ENCODE results near the gene CNTN6. TPM values are rescaled to one million over a fixed set of nuclear protein-coding genes. Genes with fewer than 3 reads are reported as not detected.

Gene CNTN6
- total RNA-seq, 1 experiment from 2014 or later: not detected

DNA sequence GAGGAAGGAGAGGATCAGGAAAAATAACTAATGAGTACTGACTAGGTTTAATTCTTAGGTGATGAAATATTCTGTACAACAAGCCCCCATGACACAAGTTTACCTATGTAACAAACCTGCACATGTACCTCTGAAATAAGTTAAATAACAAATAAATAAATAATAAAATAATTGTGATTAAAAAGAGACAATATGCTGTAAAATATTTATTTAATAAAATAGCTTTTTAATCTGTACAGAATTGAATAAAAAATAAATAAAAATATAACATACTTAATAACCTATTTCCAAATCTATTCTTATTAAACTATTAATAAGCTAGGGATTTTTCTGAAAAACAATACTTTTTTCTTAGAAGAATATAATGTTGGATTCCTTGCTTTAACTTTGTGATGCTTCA lies 355.6 kb downstream of the CNTN6 start:
- CTCF ChIA-PET: no interaction called here
- Histone ChIP-seq H3K27ac (ENCODE audit: low read depth, low read length) (no peak overlapping the region), H3K4me3 (replicated peaks in 1 of 2; ENCODE audit: low read depth in 1 of 2, low read length in 2 of 2) (no peak overlapping the region), H3K79me2 (ENCODE audit: insufficient read depth, low read length) (no peaks in the 10 kb centered on the region), H3K9ac (ENCODE audit: low read length) (no peak overlapping the region), H2AFZ (ENCODE audit: low read depth, low read length, poor library complexity, severe bottlenecking) (no peak overlapping the region), H3K9me2 (ENCODE audit: insufficient read depth) (no peaks in the 10 kb centered on the region), H3K9me3 (ENCODE audit: control insufficient read depth in 1 of 2, insufficient read depth in 1 of 2, low read depth in 1 of 2, low read length in 2 of 2) (peaks cover 4 to 29% of the 10 kb centered on the region in 2 experiments; a peak in 3 of 4 replicates), H3K27me3 (ENCODE audit: insufficient read depth, low read length) (no peaks in the 10 kb centered on the region), H3K4me2 (ENCODE audit: low read length) (no peak overlapping the region), H3K4me1 (ENCODE audit: control insufficient read depth in 1 of 2, insufficient read depth in 2 of 2, low read length in 2 of 2) (no peaks in the 10 kb centered on the region), H3K36me3 (ENCODE audit: control insufficient read depth in 1 of 2, insufficient read depth in 2 of 2, low read length in 2 of 2) (no peaks in the 10 kb centered on the region), H4K20me1 (ENCODE audit: insufficient read depth) (no peaks in the 10 kb centered on the region)
- no peak for TF ChIP-seq POLR2AphosphoS5 (IDR thresholded peaks at IDR 0.05; ENCODE audit: low read depth, low read length)
- no peak for TF ChIP-seq EZH2 (IDR thresholded peaks at IDR 0.05)
- no peak for TF ChIP-seq POLR2A (IDR thresholded peaks at IDR 0.05; ENCODE audit: borderline replicate concordance, extremely low read depth, insufficient read depth, insufficient read length)
- TF ChIP-seq YY1 (IDR thresholded peaks at IDR 0.05; ENCODE audit: extremely low read depth, insufficient replicate concordance, low read depth, low read length): no peak
- RAD21 ChIA-PET (ENCODE audit: low non-redundant PET in 1 of 2, low total read pairs in 2 of 2, uncharacterized antibody in 2 of 2, unreplicated experiment in 2 of 2): no interaction called here
- intact Hi-C loops (cut with micrococcal nuclease): no loop called here
- DNase-seq (ENCODE audit: low read depth, low spot score) (no peak), ATAC-seq (no peak)
- POLR2A ChIA-PET: no interaction called here
- no TSS peak for BruUV-seq (replicated peaks)

All from HCT116 (cell line).